GM12873 (cell line): ENCODE data around the gene ATP4B.

Experiments
- TF ChIP-seq, protein P1 (sequence below): IDR thresholded peaks from 2 replicates; pipeline ENCODE4 v1.5.1; 2012; ENCODE audit warnings: low read depth, mild to moderate bottlenecking, moderate library complexity, low read length, control low read depth; ENCODE audit not compliant: insufficient read depth; ENCODE audit errors: missing control alignments

ATP4B gene

GRCh38 chr13:113633485-113633873, 24.5 kb downstream of the ATP4B start:
- TF ChIP-seq, protein P1, sequence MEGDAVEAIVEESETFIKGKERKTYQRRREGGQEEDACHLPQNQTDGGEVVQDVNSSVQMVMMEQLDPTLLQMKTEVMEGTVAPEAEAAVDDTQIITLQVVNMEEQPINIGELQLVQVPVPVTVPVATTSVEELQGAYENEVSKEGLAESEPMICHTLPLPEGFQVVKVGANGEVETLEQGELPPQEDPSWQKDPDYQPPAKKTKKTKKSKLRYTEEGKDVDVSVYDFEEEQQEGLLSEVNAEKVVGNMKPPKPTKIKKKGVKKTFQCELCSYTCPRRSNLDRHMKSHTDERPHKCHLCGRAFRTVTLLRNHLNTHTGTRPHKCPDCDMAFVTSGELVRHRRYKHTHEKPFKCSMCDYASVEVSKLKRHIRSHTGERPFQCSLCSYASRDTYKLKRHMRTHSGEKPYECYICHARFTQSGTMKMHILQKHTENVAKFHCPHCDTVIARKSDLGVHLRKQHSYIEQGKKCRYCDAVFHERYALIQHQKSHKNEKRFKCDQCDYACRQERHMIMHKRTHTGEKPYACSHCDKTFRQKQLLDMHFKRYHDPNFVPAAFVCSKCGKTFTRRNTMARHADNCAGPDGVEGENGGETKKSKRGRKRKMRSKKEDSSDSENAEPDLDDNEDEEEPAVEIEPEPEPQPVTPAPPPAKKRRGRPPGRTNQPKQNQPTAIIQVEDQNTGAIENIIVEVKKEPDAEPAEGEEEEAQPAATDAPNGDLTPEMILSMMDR, result no peak

- TF ChIP-seq, protein P1, result no peak
These were observed 25.1 kb downstream of the ATP4B start for GRCh38 chr13:113632706-113633484.

DNA sequence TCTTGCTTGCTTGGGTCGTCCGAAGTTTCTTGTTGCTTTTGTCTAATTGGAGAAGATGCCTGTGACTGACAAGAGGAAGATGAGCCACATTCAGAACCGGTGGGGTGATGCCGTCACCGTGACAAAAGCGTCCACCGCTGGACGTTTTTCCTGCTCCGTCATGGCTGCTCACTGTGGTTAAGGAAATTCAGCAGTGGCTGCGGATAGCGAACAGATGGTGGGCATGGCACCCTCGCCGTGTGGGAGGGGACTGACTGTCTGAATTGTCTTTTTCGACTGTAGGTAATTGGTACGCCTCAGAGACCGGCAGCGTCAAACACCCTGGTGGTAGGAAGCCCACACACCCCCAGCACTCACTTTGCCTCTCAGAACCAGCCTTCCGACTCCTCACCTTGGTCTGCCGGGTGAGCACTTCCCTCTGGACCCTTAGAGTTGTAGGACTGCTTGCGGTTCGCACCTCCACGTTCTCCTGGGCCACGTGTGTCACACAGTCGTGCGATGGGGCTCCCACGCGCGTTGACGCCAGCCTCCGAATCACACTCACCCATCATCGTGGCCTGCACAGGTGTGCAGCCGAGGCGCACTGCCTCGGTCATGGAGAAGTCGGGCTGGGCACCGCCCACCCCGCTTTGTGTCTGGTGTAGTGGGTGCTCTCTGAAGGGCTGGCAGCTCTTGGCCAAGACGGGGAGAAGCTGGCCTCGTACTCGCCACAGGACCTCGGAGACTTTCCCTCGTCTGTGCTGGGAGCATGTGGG, 26.5 kb downstream of the ATP4B start:
- TF ChIP-seq, protein P1, result no peak

DNA sequence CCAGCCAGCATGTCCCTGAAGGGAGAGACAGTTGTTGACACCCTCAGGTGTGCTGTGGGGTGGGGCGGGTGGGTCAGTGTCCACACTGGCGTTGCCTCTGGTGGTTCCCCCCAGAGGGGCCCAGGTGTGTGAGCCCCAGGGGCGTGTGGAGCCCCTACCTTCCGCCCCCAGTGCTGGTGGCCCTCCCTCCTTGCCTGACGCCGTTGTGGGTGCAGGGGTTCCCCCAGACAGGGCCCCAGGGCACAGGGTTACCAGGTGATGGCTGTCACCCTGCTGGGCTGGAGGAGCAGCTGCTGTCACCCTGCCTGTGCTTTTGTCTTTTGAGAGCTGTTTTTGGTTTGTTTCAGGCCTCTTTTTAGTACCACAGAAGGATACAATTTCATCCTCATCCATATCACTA, 27.2 kb downstream of the ATP4B start:
- TF ChIP-seq, protein P1, result no peak

DNA sequence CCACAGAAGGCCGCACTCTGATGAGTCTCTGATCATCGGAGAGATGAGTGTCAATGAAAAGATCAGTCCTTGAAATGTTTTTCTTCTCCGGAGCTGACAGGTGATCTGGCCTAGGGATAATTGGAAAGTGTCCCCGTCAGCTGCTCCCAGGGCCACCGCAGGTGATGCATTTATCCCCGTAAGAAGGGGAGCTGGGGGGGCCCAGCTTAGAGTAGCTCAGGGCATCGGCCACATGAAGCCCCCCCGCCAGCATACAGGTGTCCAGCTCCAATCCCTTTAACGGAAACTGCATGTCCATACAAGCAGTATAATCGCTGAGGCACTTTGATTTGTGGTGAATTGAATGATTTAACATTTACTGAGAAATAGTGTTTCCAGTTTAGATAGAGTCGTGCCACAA, 27.7 kb downstream of the ATP4B start:
- TF ChIP-seq, protein P1, result no peak

DNA sequence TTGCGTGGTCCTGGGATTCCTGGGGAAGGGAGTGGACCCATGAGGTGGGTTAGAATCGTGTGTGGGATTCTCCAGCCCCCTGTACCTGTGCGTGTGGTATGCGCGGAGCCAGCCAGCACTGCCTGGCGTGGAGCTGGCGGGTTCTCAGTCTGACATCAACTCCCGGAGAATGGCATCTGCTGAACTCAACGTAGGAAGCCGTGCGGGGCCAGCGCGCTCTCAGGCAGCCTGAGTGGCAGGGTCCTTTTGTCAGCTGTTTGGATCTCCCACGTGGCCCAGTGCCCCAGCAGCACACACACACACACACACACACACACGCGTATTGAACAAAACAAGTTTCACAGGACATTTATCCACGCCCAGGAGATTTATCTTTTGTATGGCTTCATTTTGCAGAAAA, 28.1 kb downstream of the ATP4B start:
- TF ChIP-seq, protein P1, result no peak
